Trophoblast cell (in vitro differentiated cells and primary cell): Measurements from ENCODE around the gene UQCRC1.

Source experiments
- DNase-seq, 2 donors: peaks; one replicate each; pipeline ENCODE4 v3.0.0-alpha.2; 2016
- H2AFZ ChIP-seq: 2 replicates; pipeline ENCODE4 v1.6.1; 2013; ENCODE audit warnings: low read length, moderate library complexity, mild to moderate bottlenecking; ENCODE audit not compliant: insufficient read depth, poor library complexity
- H2AK5ac ChIP-seq: 2 replicates; pipeline ENCODE4 v1.6.1; 2013; ENCODE audit warnings: mild to moderate bottlenecking, low read length
- H2BK120ac ChIP-seq: 2 replicates; pipeline ENCODE4 v1.6.1; 2013; ENCODE audit warnings: low read length, mild to moderate bottlenecking, moderate library complexity; ENCODE audit not compliant: insufficient read depth, poor library complexity
- H2BK12ac ChIP-seq: 2 replicates; pipeline ENCODE4 v1.6.1; 2013; ENCODE audit warnings: mild to moderate bottlenecking, low read length, moderate library complexity
- H2BK5ac ChIP-seq: 2 replicates; pipeline ENCODE4 v1.6.1; 2013; ENCODE audit warnings: low read length, low read depth, moderate library complexity, mild to moderate bottlenecking; ENCODE audit not compliant: poor library complexity
- H3K14ac ChIP-seq: 2 replicates; pipeline ENCODE4 v1.6.1; 2013; ENCODE audit warnings: mild to moderate bottlenecking, low read length
- H3K18ac ChIP-seq: 2 replicates; pipeline ENCODE4 v1.6.1; 2013; ENCODE audit warnings: mild to moderate bottlenecking, low read length
- H3K23ac ChIP-seq: 2 replicates; pipeline ENCODE4 v1.6.1; 2013; ENCODE audit warnings: low read length
- H3K27ac ChIP-seq: 2 replicates; pipeline ENCODE4 v1.5.1; 2013; ENCODE audit warnings: low read depth, mild to moderate bottlenecking, inconsistent platforms, low read length, moderate library complexity
- H3K27me3 ChIP-seq: 2 replicates; pipeline ENCODE4 v1.6.1; 2013; ENCODE audit warnings: inconsistent platforms, mild to moderate bottlenecking, low read length, moderate library complexity; ENCODE audit not compliant: insufficient read depth
- H3K36me3 ChIP-seq, 2 experiments: 1 replicate in 1 of 2; 2 replicates in 1 of 2; pipeline ENCODE4 v1.6.1; 2013; ENCODE audit warnings: low read length in 2 of 2, mild to moderate bottlenecking in 2 of 2, moderate library complexity in 1 of 2; ENCODE audit not compliant: insufficient read depth in 2 of 2, control insufficient read depth in 1 of 2
- H3K4ac ChIP-seq: 2 replicates; pipeline ENCODE4 v1.6.1; 2013; ENCODE audit warnings: low read depth, mild to moderate bottlenecking, low read length, moderate library complexity
- H3K4me1 ChIP-seq, 2 experiments: 1 replicate in 1 of 2; 2 replicates in 1 of 2; pipeline ENCODE4 v1.6.1; 2013; ENCODE audit warnings: low read length in 2 of 2, mild to moderate bottlenecking in 2 of 2, moderate library complexity in 1 of 2; ENCODE audit not compliant: insufficient read depth in 2 of 2, control insufficient read depth in 1 of 2
- H3K4me2 ChIP-seq: 2 replicates; pipeline ENCODE4 v1.6.1; 2013; ENCODE audit warnings: inconsistent platforms, mild to moderate bottlenecking, low read length, moderate library complexity
- H3K4me3 ChIP-seq: 2 replicates; pipeline ENCODE4 v1.5.1; 2013; ENCODE audit warnings: mild to moderate bottlenecking, low read depth, low read length, inconsistent platforms
- H3K79me1 ChIP-seq: one replicate; pipeline ENCODE4 v1.6.1; 2013; ENCODE audit warnings: low read length
- H3K79me2 ChIP-seq: 2 replicates; pipeline ENCODE4 v1.6.1; 2013; ENCODE audit warnings: low read length, mild to moderate bottlenecking; ENCODE audit not compliant: control insufficient read depth, insufficient read depth, poor library complexity
- H3K9ac ChIP-seq: 2 replicates; pipeline ENCODE4 v1.6.1; 2013; ENCODE audit warnings: mild to moderate bottlenecking, low read length
- H3K9me3 ChIP-seq: 2 replicates; pipeline ENCODE4 v1.6.1; 2013; ENCODE audit warnings: low read depth, mild to moderate bottlenecking, control low read depth, inconsistent platforms, low read length; ENCODE audit not compliant: insufficient read depth
- H4K12ac ChIP-seq: 2 replicates; pipeline ENCODE4 v1.6.1; 2013; ENCODE audit warnings: low read depth, mild to moderate bottlenecking, low read length, moderate library complexity
- H4K8ac ChIP-seq: 2 replicates; pipeline ENCODE4 v1.6.1; 2013; ENCODE audit warnings: low read depth, mild to moderate bottlenecking, low read length, moderate library complexity
- H4K91ac ChIP-seq: one replicate; pipeline ENCODE4 v1.6.1; 2013; ENCODE audit warnings: low read depth, mild to moderate bottlenecking, low read length, moderate library complexity
- WGBS: extraction: QIAGEN DNeasy Blood & Tissue Kit; methylation state at CpG from one replicate; pipeline ENCODE4 v1.1.7; 2013; ENCODE audit warnings: missing lambda C conversion rate; ENCODE audit not compliant: insufficient read length, insufficient coverage; ENCODE audit errors: extremely low coverage; 5-methylcytosine and 5-hydroxymethylcytosine counted together

Gene UQCRC1

GRCh38 chr3:48573973-48574585 lies 35.4 kb downstream of the UQCRC1 start:
- no peak overlapping the region for H4K8ac ChIP-seq
- H2BK5ac ChIP-seq: no peak overlapping the region
- H3K14ac ChIP-seq: no peak overlapping the region
- H2AK5ac ChIP-seq: no peak overlapping the region
- no peak overlapping the region for H2BK12ac ChIP-seq
- H3K27ac ChIP-seq: no peak overlapping the region
- no peak overlapping the region for H2BK120ac ChIP-seq
- no peaks in the 10 kb centered on the region for H3K9me3 ChIP-seq
- no peaks in the 10 kb centered on the region for H3K79me1 ChIP-seq
- no peak overlapping the region for H3K4ac ChIP-seq
- H4K12ac ChIP-seq: no peak overlapping the region
- H3K36me3 ChIP-seq: peaks cover 52 to 56% of the 10 kb centered on the region in 2 experiments
- no peak overlapping the region for H3K9ac ChIP-seq
- no peak overlapping the region for H3K23ac ChIP-seq
- WGBS: no CpG with 5 or more reads among the region's 10 CpGs
- DNase-seq: no peak
- H3K18ac ChIP-seq: no peak overlapping the region
- H3K4me2 ChIP-seq: no peak overlapping the region
- H2AFZ ChIP-seq: no peak overlapping the region
- H3K4me3 ChIP-seq: no peak overlapping the region
- H3K79me2 ChIP-seq: no peaks in the 10 kb centered on the region
- no peak overlapping the region for H4K91ac ChIP-seq
- no peaks in the 10 kb centered on the region for H3K27me3 ChIP-seq
- H3K4me1 ChIP-seq: no peaks in the 10 kb centered on the region

GRCh38 chr3:48572517-48572916 lies 36.9 kb downstream of the UQCRC1 start:
- H3K79me2 ChIP-seq: no peaks in the 10 kb centered on the region
- no peak overlapping the region for H2BK120ac ChIP-seq
- H4K91ac ChIP-seq: no peak overlapping the region
- WGBS: no CpG with 5 or more reads among the region's 7 CpGs
- H3K79me1 ChIP-seq: no peaks in the 10 kb centered on the region
- no peak overlapping the region for H2BK12ac ChIP-seq
- H3K4me2 ChIP-seq: no peak overlapping the region
- no peak for DNase-seq
- no peak overlapping the region for H4K12ac ChIP-seq
- no peak overlapping the region for H2AK5ac ChIP-seq
- H3K18ac ChIP-seq: no peak overlapping the region
- peaks cover 51 to 53% of the 10 kb centered on the region in 2 experiments for H3K36me3 ChIP-seq
- no peak overlapping the region for H3K4ac ChIP-seq
- no peak overlapping the region for H3K14ac ChIP-seq
- H4K8ac ChIP-seq: no peak overlapping the region
- no peaks in the 10 kb centered on the region for H3K4me1 ChIP-seq
- H3K9me3 ChIP-seq: no peaks in the 10 kb centered on the region
- no peak overlapping the region for H2BK5ac ChIP-seq
- H3K27ac ChIP-seq: no peak overlapping the region
- H3K23ac ChIP-seq: no peak overlapping the region
- no peak overlapping the region for H2AFZ ChIP-seq
- no peak overlapping the region for H3K9ac ChIP-seq
- H3K27me3 ChIP-seq: no peaks in the 10 kb centered on the region
- H3K4me3 ChIP-seq: no peak overlapping the region

GRCh38 chr3:48571938-48572337 lies 37.5 kb downstream of the UQCRC1 start:
- no peak overlapping the region for H3K23ac ChIP-seq
- H3K4me1 ChIP-seq: no peaks in the 10 kb centered on the region
- H2BK5ac ChIP-seq: no peak overlapping the region
- no peak overlapping the region for H2BK12ac ChIP-seq
- no peaks in the 10 kb centered on the region for H3K79me2 ChIP-seq
- H3K27me3 ChIP-seq: no peaks in the 10 kb centered on the region
- H2AFZ ChIP-seq: no peak overlapping the region
- no peak overlapping the region for H4K12ac ChIP-seq
- no peak overlapping the region for H4K91ac ChIP-seq
- H3K79me1 ChIP-seq: no peaks in the 10 kb centered on the region
- H3K27ac ChIP-seq: no peak overlapping the region
- no peaks in the 10 kb centered on the region for H3K9me3 ChIP-seq
- no peak overlapping the region for H3K4ac ChIP-seq
- no peak overlapping the region for H4K8ac ChIP-seq
- whole genome bisulfite sequencing: no CpG with 5 or more reads among the region's 12 CpGs
- no peak overlapping the region for H3K9ac ChIP-seq
- no peak overlapping the region for H2AK5ac ChIP-seq
- H3K4me3 ChIP-seq: no peak overlapping the region
- no peak overlapping the region for H3K14ac ChIP-seq
- DNase-seq: no peak
- no peak overlapping the region for H3K4me2 ChIP-seq
- peaks cover 48 to 49% of the 10 kb centered on the region in 2 experiments for H3K36me3 ChIP-seq
- H2BK120ac ChIP-seq: no peak overlapping the region
- H3K18ac ChIP-seq: no peak overlapping the region

GRCh38 chr3:48569808-48570450 lies 39.5 kb downstream of the UQCRC1 start:
- Histone ChIP-seq H3K79me1 (no peaks in the 10 kb centered on the region), H3K4me3 (no peak overlapping the region), H4K91ac (no peak overlapping the region)

More at GRCh38 chr3:48569808-48570450, 39.5 kb downstream of the UQCRC1 start:
- H3K36me3 ChIP-seq: peaks cover 51 to 56% of the 10 kb centered on the region in 2 experiments
- DNase-seq: no peak
- H3K4me1 ChIP-seq: no peaks in the 10 kb centered on the region
- H3K23ac ChIP-seq: no peak overlapping the region
- H2BK5ac ChIP-seq: no peak overlapping the region
- no CpG with 5 or more reads among the region's 18 CpGs for WGBS
- H2BK120ac ChIP-seq: no peak overlapping the region
- no peak overlapping the region for H2AK5ac ChIP-seq
- no peak overlapping the region for H4K8ac ChIP-seq
- no peaks in the 10 kb centered on the region for H3K79me2 ChIP-seq
- H3K4me2 ChIP-seq: no peak overlapping the region
- no peak overlapping the region for H4K12ac ChIP-seq
- H2BK12ac ChIP-seq: no peak overlapping the region
- no peak overlapping the region for H3K4ac ChIP-seq
- H3K9ac ChIP-seq: no peak overlapping the region
- no peaks in the 10 kb centered on the region for H3K27me3 ChIP-seq
- no peak overlapping the region for H3K14ac ChIP-seq
- no peak overlapping the region for H3K18ac ChIP-seq
- H3K27ac ChIP-seq: no peak overlapping the region
- no peak overlapping the region for H2AFZ ChIP-seq
- no peaks in the 10 kb centered on the region for H3K9me3 ChIP-seq
